Raji (cell line): ENCODE results near the gene ANKRD62.

ENCODE experiments used
- POLR2A ChIP-seq: IDR thresholded peaks from 2 replicates; pipeline ENCODE4 v1.6.1; 2011; ENCODE audit warnings: low read depth, low read length, control low read depth; ENCODE audit not compliant: insufficient read depth

ANKRD62 gene

GRCh38 chr18:12093520-12094257 lies at the start of gene ANKRD62:
Gene ANKRD62 (plus strand): TSS chr18:12093843. CDS start chr18:12094018, 175 bp downstream.
- no peak for TF ChIP-seq POLR2A

GRCh38 chr18:12044591-12044990 lies 49.1 kb upstream of the ANKRD62 start:
- TF ChIP-seq POLR2A = no peak

- no peak for TF ChIP-seq POLR2A
Observed at GRCh38 chr18:12046046-12046750, 47.4 kb upstream of the ANKRD62 start.

GRCh38 chr18:12046751-12047335 lies 46.8 kb upstream of the ANKRD62 start:
- no peak for TF ChIP-seq POLR2A

GRCh38 chr18:12048010-12048826 lies 45.4 kb upstream of the ANKRD62 start:
- TF ChIP-seq POLR2A = no peak

- TF ChIP-seq POLR2A = no peak
Observed at GRCh38 chr18:12048827-12049175, 44.8 kb upstream of the ANKRD62 start.

GRCh38 chr18:12049978-12050811 lies 43.4 kb upstream of the ANKRD62 start:
- no peak for TF ChIP-seq POLR2A

- TF ChIP-seq POLR2A = no peak
Observed at GRCh38 chr18:12052866-12053265, 40.8 kb upstream of the ANKRD62 start.

GRCh38 chr18:12053289-12053688 lies 40.4 kb upstream of the ANKRD62 start:
- no peak for TF ChIP-seq POLR2A

- TF ChIP-seq POLR2A = no peak
Observed at GRCh38 chr18:12056034-12056883, 37.4 kb upstream of the ANKRD62 start.

GRCh38 chr18:12056884-12057402 lies 36.7 kb upstream of the ANKRD62 start:
- no peak for TF ChIP-seq POLR2A

- no peak for TF ChIP-seq POLR2A
Observed at GRCh38 chr18:12057419-12058039, 36.1 kb upstream of the ANKRD62 start.
